Upper lobe of left lung (tissue), 4 donors: Measurements from ENCODE around the gene BCAT1.
A peak's percentile ranks its signal among the peaks of the same experiment; 100 is the strongest.

Source experiments
- POLR2A ChIP-seq, 4 donors: fragments of 450-650 bp; IDR thresholded peaks; one replicate each; pipeline ENCODE4 v1.5.1; 2016 to 2017; ENCODE audit warnings: antibody characterized with exemption in 4 of 4, mild to moderate bottlenecking in 2 of 4
- TF ChIP-seq, protein P1 (sequence below), 6 experiments: fragments of 450-650 bp in 4 of 6; fragments of 200-600 bp in 2 of 6; sonication (generic) in 2 of 6; IDR thresholded peaks; one replicate each; pipeline ENCODE4 v1.5.1; 2016 to 2019; ENCODE audit warnings: antibody characterized with exemption in 6 of 6

DNA sequence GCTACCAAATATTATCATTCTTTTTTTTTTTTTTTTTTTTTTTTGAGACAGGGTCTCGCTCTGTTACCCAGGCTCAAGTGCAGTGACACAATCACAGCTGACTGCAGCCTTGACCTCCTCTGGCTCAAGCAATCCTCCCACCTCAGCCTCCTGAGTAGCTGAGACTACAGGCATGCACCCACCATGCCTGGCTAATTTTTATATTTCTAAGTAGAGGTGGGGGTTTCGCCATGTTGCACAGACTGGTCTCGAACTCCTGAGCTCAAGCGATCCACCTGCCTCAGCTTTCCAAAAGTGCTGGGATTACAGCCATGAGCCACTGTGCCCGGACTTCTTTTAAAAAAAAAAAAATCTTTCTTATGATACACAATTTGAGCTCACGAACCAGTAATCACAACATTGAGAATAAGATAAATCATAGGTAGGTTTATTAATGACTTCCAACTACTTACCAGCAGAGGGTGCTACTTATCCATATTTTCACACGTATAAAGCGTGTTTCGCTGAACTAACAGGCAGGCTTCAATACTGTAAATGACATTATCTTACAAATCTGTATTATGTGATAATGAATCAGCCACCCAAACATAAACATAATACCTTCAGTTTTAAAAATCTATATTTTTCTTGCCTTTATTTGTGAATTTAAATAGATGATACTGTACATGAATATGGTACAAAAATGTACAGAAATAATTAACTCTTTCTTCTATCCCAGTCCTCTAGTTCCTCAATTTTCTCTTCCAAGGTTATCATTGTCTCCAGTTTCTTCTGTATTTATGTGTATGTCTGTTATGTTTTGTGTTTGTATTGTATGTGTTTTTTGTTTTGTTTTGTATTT, 42.5 kb upstream of the BCAT1 start:
- TF ChIP-seq, protein P1, sequence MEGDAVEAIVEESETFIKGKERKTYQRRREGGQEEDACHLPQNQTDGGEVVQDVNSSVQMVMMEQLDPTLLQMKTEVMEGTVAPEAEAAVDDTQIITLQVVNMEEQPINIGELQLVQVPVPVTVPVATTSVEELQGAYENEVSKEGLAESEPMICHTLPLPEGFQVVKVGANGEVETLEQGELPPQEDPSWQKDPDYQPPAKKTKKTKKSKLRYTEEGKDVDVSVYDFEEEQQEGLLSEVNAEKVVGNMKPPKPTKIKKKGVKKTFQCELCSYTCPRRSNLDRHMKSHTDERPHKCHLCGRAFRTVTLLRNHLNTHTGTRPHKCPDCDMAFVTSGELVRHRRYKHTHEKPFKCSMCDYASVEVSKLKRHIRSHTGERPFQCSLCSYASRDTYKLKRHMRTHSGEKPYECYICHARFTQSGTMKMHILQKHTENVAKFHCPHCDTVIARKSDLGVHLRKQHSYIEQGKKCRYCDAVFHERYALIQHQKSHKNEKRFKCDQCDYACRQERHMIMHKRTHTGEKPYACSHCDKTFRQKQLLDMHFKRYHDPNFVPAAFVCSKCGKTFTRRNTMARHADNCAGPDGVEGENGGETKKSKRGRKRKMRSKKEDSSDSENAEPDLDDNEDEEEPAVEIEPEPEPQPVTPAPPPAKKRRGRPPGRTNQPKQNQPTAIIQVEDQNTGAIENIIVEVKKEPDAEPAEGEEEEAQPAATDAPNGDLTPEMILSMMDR (IDR thresholded peaks at IDR 0.05), result peak; percentile 46 to 77 (median 70)
- no peak for TF ChIP-seq POLR2A (IDR thresholded peaks at IDR 0.05)
